ENCODE data around the gene DDX11.
"Not testable (repeated sequence)": the region's sequence is repeated elsewhere in the genome, so short reads cannot be mapped to it uniquely, and the experiment has no call there.

DNA sequence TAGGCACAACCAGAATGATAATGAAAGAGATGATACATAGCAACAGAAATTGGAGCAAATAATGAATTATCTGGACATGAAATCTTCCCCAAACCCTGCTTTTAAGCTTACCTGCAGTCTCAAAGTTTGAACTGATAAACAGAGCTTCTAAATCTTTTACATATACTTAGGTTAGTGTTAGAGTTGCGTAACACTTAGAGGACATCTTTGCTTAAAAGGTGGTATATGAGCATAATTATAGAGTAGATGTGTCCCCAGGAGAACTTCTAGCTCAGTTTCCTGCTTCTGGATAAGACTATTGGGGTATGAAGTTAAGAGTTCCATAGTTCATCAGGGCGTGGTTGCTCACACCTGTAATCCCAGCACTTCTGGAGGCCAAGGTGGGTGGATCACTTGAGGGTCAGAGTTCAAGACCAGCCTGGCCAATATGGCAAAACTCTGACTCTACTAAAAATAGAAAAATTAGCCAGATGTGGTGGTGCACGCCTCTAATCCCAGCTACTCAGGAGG, 41.5 kb downstream of the DDX11 start:
- TF ChIP-seq EZH2 (IDR thresholded peaks at IDR 0.05); POLR2AphosphoS5 (IDR thresholded peaks at IDR 0.05; ENCODE audit: borderline replicate concordance, low read depth, low read length): not testable (repeated sequence)

Data from SK-N-MC (cell line).